ENCODE results near the gene PPP1R9B.

PPP1R9B gene

GRCh38 chr17:50147841-50148225, 2.6 kb downstream of the PPP1R9B start:
- peaks cover 68% of the 10 kb centered on the region for H3K4me1 ChIP-seq (ENCODE audit: control insufficient read depth, insufficient read depth, low read length, poor library complexity, severe bottlenecking)

GRCh38 chr17:50146927-50147665, 3.4 kb downstream of the PPP1R9B start:
- Histone ChIP-seq H3K4me3 (ENCODE audit: insufficient read depth, low read depth, low read length, poor library complexity, severe bottlenecking) (peak overlapping the region; percentile 86), H3K27me3 (replicated peaks; ENCODE audit: control insufficient read depth, insufficient read depth, low read length, poor library complexity, severe bottlenecking) (no peaks in the 10 kb centered on the region), H3K27ac (ENCODE audit: insufficient read depth, low read length, poor library complexity, severe bottlenecking) (peak overlapping the region; percentile 86), H3K36me3 (ENCODE audit: control insufficient read depth, insufficient read depth, low read length) (peaks cover 26% of the 10 kb centered on the region), H3K9me3 (ENCODE audit: control insufficient read depth, low read length) (no peaks in the 10 kb centered on the region), H3K4me1 (ENCODE audit: control insufficient read depth, insufficient read depth, low read length, poor library complexity, severe bottlenecking) (peaks cover 71% of the 10 kb centered on the region)
- no peak for DNase-seq

More at GRCh38 chr17:50147841-50148225, 2.6 kb downstream of the PPP1R9B start:
- H3K9me3 ChIP-seq (ENCODE audit: control insufficient read depth, low read length), result no peaks in the 10 kb centered on the region
- H3K4me3 ChIP-seq (ENCODE audit: insufficient read depth, low read depth, low read length, poor library complexity, severe bottlenecking), result peak overlapping the region; percentile 86
- no peak for DNase-seq
- peaks cover 26% of the 10 kb centered on the region for H3K36me3 ChIP-seq (ENCODE audit: control insufficient read depth, insufficient read depth, low read length)
- H3K27ac ChIP-seq (ENCODE audit: insufficient read depth, low read length, poor library complexity, severe bottlenecking), result peak overlapping the region; percentile 86
- H3K27me3 ChIP-seq (replicated peaks; ENCODE audit: control insufficient read depth, insufficient read depth, low read length, poor library complexity, severe bottlenecking), result no peaks in the 10 kb centered on the region

DNA sequence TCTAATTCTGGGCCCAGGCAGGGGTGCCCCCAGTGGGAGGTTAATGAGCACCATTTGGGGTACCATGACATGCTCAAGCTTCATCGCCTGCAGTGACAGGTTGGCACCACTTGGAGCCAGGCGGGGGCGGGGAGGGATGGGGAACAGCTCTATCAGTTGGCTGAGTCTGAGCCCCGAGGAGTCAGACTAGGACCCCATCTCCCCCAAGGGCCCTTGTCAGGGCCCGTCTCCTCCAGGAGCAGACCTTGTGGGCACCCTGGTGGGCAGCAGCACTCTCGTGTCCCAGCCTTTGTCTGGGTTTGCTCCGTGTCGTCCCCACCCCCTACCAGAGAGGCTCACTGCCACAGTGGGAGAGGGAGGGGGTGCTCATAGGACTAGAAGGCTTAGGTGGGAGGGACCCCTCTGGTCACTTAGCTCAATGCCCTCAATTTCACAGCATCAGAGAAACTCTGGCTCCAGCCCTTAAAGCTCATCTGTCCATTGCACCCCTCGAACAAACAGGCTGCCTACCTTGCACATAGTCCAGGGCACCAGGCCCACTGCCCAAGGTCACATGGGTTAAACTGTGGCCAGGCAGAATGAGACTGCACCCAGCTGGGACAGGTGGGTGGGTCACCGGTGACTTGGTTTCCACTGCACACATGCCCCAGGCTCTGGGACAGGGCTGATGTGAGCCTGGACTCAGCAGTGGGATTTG, 4.1 kb downstream of the PPP1R9B start:
- H3K36me3 ChIP-seq (ENCODE audit: control insufficient read depth, insufficient read depth, low read length), result peaks cover 26% of the 10 kb centered on the region
- H3K4me3 ChIP-seq (ENCODE audit: insufficient read depth, low read depth, low read length, poor library complexity, severe bottlenecking), result peak overlapping the region; percentile 86
- H3K27me3 ChIP-seq (replicated peaks; ENCODE audit: control insufficient read depth, insufficient read depth, low read length, poor library complexity, severe bottlenecking), result no peaks in the 10 kb centered on the region
- no peaks in the 10 kb centered on the region for H3K9me3 ChIP-seq (ENCODE audit: control insufficient read depth, low read length)
- DNase-seq, result no peak
- peak overlapping the region; percentile 86 for H3K27ac ChIP-seq (ENCODE audit: insufficient read depth, low read length, poor library complexity, severe bottlenecking)
- peaks cover 74% of the 10 kb centered on the region for H3K4me1 ChIP-seq (ENCODE audit: control insufficient read depth, insufficient read depth, low read length, poor library complexity, severe bottlenecking)

- H3K27ac ChIP-seq (ENCODE audit: insufficient read depth, low read length, poor library complexity, severe bottlenecking), result peak overlapping the region; percentile 86
- no peaks in the 10 kb centered on the region for H3K27me3 ChIP-seq (replicated peaks; ENCODE audit: control insufficient read depth, insufficient read depth, low read length, poor library complexity, severe bottlenecking)
- peaks cover 30% of the 10 kb centered on the region for H3K36me3 ChIP-seq (ENCODE audit: control insufficient read depth, insufficient read depth, low read length)
- H3K4me3 ChIP-seq (ENCODE audit: insufficient read depth, low read depth, low read length, poor library complexity, severe bottlenecking), result no peak overlapping the region
- no peaks in the 10 kb centered on the region for H3K9me3 ChIP-seq (ENCODE audit: control insufficient read depth, low read length)
- H3K4me1 ChIP-seq (ENCODE audit: control insufficient read depth, insufficient read depth, low read length, poor library complexity, severe bottlenecking), result peaks cover 77% of the 10 kb centered on the region
- DNase-seq, result no peak
Measured at GRCh38 chr17:50145532-50146229, 4.8 kb downstream of the PPP1R9B start.

- no peak for DNase-seq
- Histone ChIP-seq H3K4me1 (ENCODE audit: control insufficient read depth, insufficient read depth, low read length, poor library complexity, severe bottlenecking) (peaks cover 84% of the 10 kb centered on the region), H3K27me3 (replicated peaks; ENCODE audit: control insufficient read depth, insufficient read depth, low read length, poor library complexity, severe bottlenecking) (no peaks in the 10 kb centered on the region), H3K27ac (ENCODE audit: insufficient read depth, low read length, poor library complexity, severe bottlenecking) (peak overlapping the region; percentile 86), H3K9me3 (ENCODE audit: control insufficient read depth, low read length) (no peaks in the 10 kb centered on the region), H3K4me3 (ENCODE audit: insufficient read depth, low read depth, low read length, poor library complexity, severe bottlenecking) (no peak overlapping the region), H3K36me3 (ENCODE audit: control insufficient read depth, insufficient read depth, low read length) (peaks cover 31% of the 10 kb centered on the region)
Measured at GRCh38 chr17:50144845-50145531, 5.5 kb downstream of the PPP1R9B start.

DNA sequence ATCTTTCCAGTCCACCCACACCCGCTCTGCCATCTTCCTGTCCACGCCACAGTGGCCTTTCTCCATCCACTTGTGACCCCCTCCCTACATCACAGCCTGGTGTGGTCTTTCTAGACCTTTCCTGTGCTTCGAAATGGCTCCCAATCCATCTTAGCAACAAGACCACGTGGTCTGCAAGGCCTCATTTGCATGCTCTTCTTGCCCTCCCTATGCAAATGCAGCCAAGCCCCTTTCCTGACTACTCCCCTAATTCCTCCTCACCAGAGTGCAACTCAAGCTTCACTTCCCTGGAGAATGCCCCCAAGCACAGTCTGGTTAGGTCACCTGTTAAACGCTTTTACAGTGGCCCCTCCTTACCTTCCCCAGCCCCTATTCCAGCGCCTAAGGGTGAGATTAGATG, 6.1 kb downstream of the PPP1R9B start:
- H3K36me3 ChIP-seq (ENCODE audit: control insufficient read depth, insufficient read depth, low read length), result peaks cover 38% of the 10 kb centered on the region
- H3K27ac ChIP-seq (ENCODE audit: insufficient read depth, low read length, poor library complexity, severe bottlenecking), result peak overlapping the region; percentile 17
- no peaks in the 10 kb centered on the region for H3K9me3 ChIP-seq (ENCODE audit: control insufficient read depth, low read length)
- H3K27me3 ChIP-seq (replicated peaks; ENCODE audit: control insufficient read depth, insufficient read depth, low read length, poor library complexity, severe bottlenecking), result no peaks in the 10 kb centered on the region
- no peak for DNase-seq
- peaks cover 90% of the 10 kb centered on the region for H3K4me1 ChIP-seq (ENCODE audit: control insufficient read depth, insufficient read depth, low read length, poor library complexity, severe bottlenecking)
- no peak overlapping the region for H3K4me3 ChIP-seq (ENCODE audit: insufficient read depth, low read depth, low read length, poor library complexity, severe bottlenecking)

- no peak overlapping the region for H3K27ac ChIP-seq (ENCODE audit: insufficient read depth, low read length, poor library complexity, severe bottlenecking)
- no peak for DNase-seq
- H3K4me3 ChIP-seq (ENCODE audit: insufficient read depth, low read depth, low read length, poor library complexity, severe bottlenecking), result no peak overlapping the region
- H3K9me3 ChIP-seq (ENCODE audit: control insufficient read depth, low read length), result no peaks in the 10 kb centered on the region
- no peaks in the 10 kb centered on the region for H3K27me3 ChIP-seq (replicated peaks; ENCODE audit: control insufficient read depth, insufficient read depth, low read length, poor library complexity, severe bottlenecking)
- peaks cover 95% of the 10 kb centered on the region for H3K4me1 ChIP-seq (ENCODE audit: control insufficient read depth, insufficient read depth, low read length, poor library complexity, severe bottlenecking)
- H3K36me3 ChIP-seq (ENCODE audit: control insufficient read depth, insufficient read depth, low read length), result peaks cover 45% of the 10 kb centered on the region
Measured at GRCh38 chr17:50143461-50144176, 6.9 kb downstream of the PPP1R9B start.

GRCh38 chr17:50141745-50142110, 8.7 kb downstream of the PPP1R9B start:
- Histone ChIP-seq H3K4me3 (ENCODE audit: insufficient read depth, low read depth, low read length, poor library complexity, severe bottlenecking) (no peak overlapping the region), H3K9me3 (ENCODE audit: control insufficient read depth, low read length) (no peaks in the 10 kb centered on the region), H3K27ac (ENCODE audit: insufficient read depth, low read length, poor library complexity, severe bottlenecking) (peak overlapping the region; percentile 46), H3K4me1 (ENCODE audit: control insufficient read depth, insufficient read depth, low read length, poor library complexity, severe bottlenecking) (peaks cover 80% of the 10 kb centered on the region), H3K27me3 (replicated peaks; ENCODE audit: control insufficient read depth, insufficient read depth, low read length, poor library complexity, severe bottlenecking) (no peaks in the 10 kb centered on the region), H3K36me3 (ENCODE audit: control insufficient read depth, insufficient read depth, low read length) (peaks cover 64% of the 10 kb centered on the region)
- no peak for DNase-seq

- no peak for DNase-seq
- no peaks in the 10 kb centered on the region for H3K9me3 ChIP-seq (ENCODE audit: control insufficient read depth, low read length)
- no peaks in the 10 kb centered on the region for H3K27me3 ChIP-seq (replicated peaks; ENCODE audit: control insufficient read depth, insufficient read depth, low read length, poor library complexity, severe bottlenecking)
- peak overlapping the region; percentile 59 for H3K27ac ChIP-seq (ENCODE audit: insufficient read depth, low read length, poor library complexity, severe bottlenecking)
- peak overlapping the region; percentile 35 for H3K4me3 ChIP-seq (ENCODE audit: insufficient read depth, low read depth, low read length, poor library complexity, severe bottlenecking)
- H3K36me3 ChIP-seq (ENCODE audit: control insufficient read depth, insufficient read depth, low read length), result peaks cover 68% of the 10 kb centered on the region
- peaks cover 75% of the 10 kb centered on the region for H3K4me1 ChIP-seq (ENCODE audit: control insufficient read depth, insufficient read depth, low read length, poor library complexity, severe bottlenecking)
Measured at GRCh38 chr17:50141026-50141744, 9.3 kb downstream of the PPP1R9B start.
